GM12878 (cell line): ENCODE data around the gene NEK7. TPM values are rescaled to one million over a fixed set of nuclear protein-coding genes. Genes with fewer than 3 reads are reported as not detected.

Experiments used
- ATAC-seq: fragments of 200-7000 bp; cut with Tn5 transposase; 3 replicates; pipeline ENCODE4 v1.9.1; 2020; ENCODE audit warnings: mild to moderate bottlenecking, moderate library complexity
- BruUV-seq: library from RNA; stranded (reverse); fragments of 400-500 nt; replicated peaks from 2 replicates; lab custom pipeline; 2021; lab: Mats Ljungman, UMichigan
- CTCF ChIA-PET: fragments of 300-600 bp; sonication (Branson Sonifier 250); formaldehyde crosslinking; extraction: SDS; loops from one replicate; lab custom pipeline; 2021; ENCODE audit warnings: inconsistent platforms; lab: Yijun Ruan, JAX
- POLR2A ChIA-PET: fragments of 350-600 bp; formaldehyde crosslinking; extraction: SDS; loops from one replicate; lab custom pipeline; 2021; ENCODE audit warnings: inconsistent platforms; lab: Charles Lee
- RAD21 ChIA-PET: fragments of 300-600 bp; sonication (Branson Sonifier 250); formaldehyde crosslinking; loops from one replicate; lab custom pipeline; 2023; ENCODE audit warnings: antibody characterized with exemption; ENCODE audit not compliant: unreplicated experiment; lab: Charles Lee
- SMC1A ChIA-PET: fragments of 300-600 bp; sonication (Branson Sonifier 250); formaldehyde crosslinking; loops from one replicate; lab custom pipeline; 2023; ENCODE audit not compliant: unreplicated experiment, uncharacterized antibody; lab: Charles Lee
- DNase-seq: peaks from one replicate; pipeline ENCODE4 v3.0.0-alpha.2; 2011; ENCODE audit warnings: low read depth, low spot score
- FAIRE-seq: peaks from 3 replicates; lab custom pipeline; 2011; peaks lifted over from hg19 to GRCh38; lab: Jason Lieb, UNC
- H2AFZ ChIP-seq: 2 replicates; pipeline ENCODE4 v1.6.0; 2011; ENCODE audit warnings: low read depth, low read length, control low read depth; ENCODE audit not compliant: control insufficient read depth
- H3K27ac ChIP-seq: 2 replicates; pipeline ENCODE4 v1.5.1; 2011; ENCODE audit warnings: control low read depth; ENCODE audit not compliant: control insufficient read depth, insufficient read depth
- H3K27me3 ChIP-seq, 2 experiments: replicated peaks in 1 of 2; 2 replicates each; pipeline versions ENCODE4 v1.6.0 to v1.6.1; 2011; ENCODE audit warnings: low read length in 1 of 2; ENCODE audit not compliant: control insufficient read depth in 2 of 2, insufficient read depth in 2 of 2
- H3K36me3 ChIP-seq, 2 experiments: 2 replicates each; pipeline ENCODE4 v1.5.1; 2011; ENCODE audit warnings: low read length in 1 of 2; ENCODE audit not compliant: control insufficient read depth in 2 of 2, insufficient read depth in 2 of 2
- H3K4me1 ChIP-seq: 2 replicates; pipeline ENCODE4 v1.6.1; 2011; ENCODE audit warnings: mild to moderate bottlenecking, low read length, moderate library complexity, mixed read lengths; ENCODE audit not compliant: control insufficient read depth, insufficient read depth
- H3K4me2 ChIP-seq: 2 replicates; pipeline ENCODE4 v1.6.0; 2011; ENCODE audit warnings: control low read depth; ENCODE audit not compliant: control insufficient read depth, insufficient read depth
- H3K4me3 ChIP-seq: fragments of 200-600 bp; sonication (generic); 2 replicates; pipeline ENCODE4 v1.5.1; 2016
- H3K79me2 ChIP-seq: 2 replicates; pipeline ENCODE4 v1.6.0; 2011; ENCODE audit warnings: low read length; ENCODE audit not compliant: control insufficient read depth, insufficient read depth
- H3K9ac ChIP-seq: 2 replicates; pipeline ENCODE4 v1.8.0; 2011; ENCODE audit warnings: low read length, control low read depth, mixed read lengths; ENCODE audit not compliant: control insufficient read depth, insufficient read depth
- H3K9me3 ChIP-seq: replicated peaks from 3 replicates; pipeline ENCODE4 v1.5.1; 2011; ENCODE audit warnings: mild to moderate bottlenecking, low read length; ENCODE audit not compliant: control insufficient read depth, insufficient read depth
- H4K20me1 ChIP-seq: 2 replicates; pipeline ENCODE4 v1.6.0; 2011; ENCODE audit not compliant: control insufficient read depth, insufficient read depth
- GABPA ChIP-seq: IDR thresholded peaks from 2 replicates; pipeline ENCODE4 v1.6.1; 2014; ENCODE audit warnings: antibody characterized with exemption, low read depth, mild to moderate bottlenecking, inconsistent platforms
- IKZF1 ChIP-seq: fragments of 450-650 bp; conservative IDR thresholded peaks from 2 replicates; pipeline ENCODE4 v1.6.1; 2017; ENCODE audit warnings: antibody characterized with exemption, mild to moderate bottlenecking
- MTA2 ChIP-seq: fragments of 450-650 bp; IDR thresholded peaks from 2 replicates; pipeline ENCODE4 v1.6.1; 2016; ENCODE audit warnings: low read depth, mild to moderate bottlenecking, moderate library complexity
- SIX5 ChIP-seq: IDR thresholded peaks from 2 replicates; pipeline ENCODE4 v1.6.1; 2011; ENCODE audit warnings: mild to moderate bottlenecking, low read depth, low read length, moderate library complexity; ENCODE audit not compliant: severe bottlenecking
- SPI1 ChIP-seq: IDR thresholded peaks from 2 replicates; pipeline ENCODE4 v1.6.1; 2011; ENCODE audit warnings: low read depth, mild to moderate bottlenecking, low read length, moderate library complexity, borderline replicate concordance; ENCODE audit not compliant: insufficient read depth
- ZBTB40 ChIP-seq: fragments of 450-650 bp; IDR thresholded peaks from 2 replicates; pipeline ENCODE4 v1.6.1; 2016; ENCODE audit warnings: mild to moderate bottlenecking, moderate library complexity, borderline replicate concordance
- WGBS: methylation state at CpG from one replicate; pipeline ENCODE4 v1.1.6; 2016; ENCODE audit warnings: low lambda C conversion rate; ENCODE audit not compliant: insufficient replicate concordance, insufficient coverage; ENCODE audit errors: missing lambda C conversion rate; 5-methylcytosine and 5-hydroxymethylcytosine counted together
- in situ Hi-C: fragments of 300-500 bp; cut with MboI; formaldehyde crosslinking; loops from 9 replicates; pipeline ENCODE4 v1.14.3; 2018; ENCODE audit warnings: mixed read lengths
- intact Hi-C: fragments of 100-400 bp; cut with micrococcal nuclease; formaldehyde crosslinking; loops from one replicate; pipeline ENCODE4 v1.14.2; 2022; ENCODE audit not compliant: unreplicated experiment
- polyA plus RNA-seq, 11 experiments: library from polyadenylated mRNA; depleted of rRNA in 4 of 11; unstranded in 6 of 11; stranded (reverse) in 5 of 11; fragments of >200 nt; fragmentation: Nextera tagmentation in 4 of 11; fragmentation: Illumina TruSeq in 1 of 11; extraction: Ambion mirVana in 4 of 11; extraction: Trizol in 1 of 11; gene quantifications; 1 replicate in 1 of 11; 2 replicates in 10 of 11; pipeline versions ENCODE4 v1.2.1 to v1.2.3, GENCODE V29; 2011 to 2016; ENCODE audit warnings: inconsistent platforms in 2 of 11, missing spikeins in 2 of 11, low read depth in 1 of 11
- total RNA-seq, 4 experiments: library from RNA; depleted of rRNA in 3 of 4; stranded (reverse); fragments of >200 nt in 3 of 4; fragmentation: Illumina TruSeq in 1 of 4; extraction: Trizol in 1 of 4; gene quantifications; 2 replicates each; pipeline versions ENCODE4 v1.2.1 to v1.2.3, GENCODE V29; 2013 to 2021
- TF ChIP-seq, protein P1 (sequence below): fragments of 450-650 bp; IDR thresholded peaks from 2 replicates; pipeline ENCODE4 v1.6.1; 2018; ENCODE audit warnings: borderline replicate concordance, mild to moderate bottlenecking; ENCODE audit not compliant: partially characterized antibody

The NEK7 gene
- total and polyA plus RNA-seq, 10 of the 15 experiments (the other 5 are each of a cell fraction or from before 2014, with no cell fraction given): 9.4 to 77.7 (median 24.0) TPM

- no peak for TF ChIP-seq GABPA
- no peak for TF ChIP-seq SIX5
- TF ChIP-seq, protein P1, sequence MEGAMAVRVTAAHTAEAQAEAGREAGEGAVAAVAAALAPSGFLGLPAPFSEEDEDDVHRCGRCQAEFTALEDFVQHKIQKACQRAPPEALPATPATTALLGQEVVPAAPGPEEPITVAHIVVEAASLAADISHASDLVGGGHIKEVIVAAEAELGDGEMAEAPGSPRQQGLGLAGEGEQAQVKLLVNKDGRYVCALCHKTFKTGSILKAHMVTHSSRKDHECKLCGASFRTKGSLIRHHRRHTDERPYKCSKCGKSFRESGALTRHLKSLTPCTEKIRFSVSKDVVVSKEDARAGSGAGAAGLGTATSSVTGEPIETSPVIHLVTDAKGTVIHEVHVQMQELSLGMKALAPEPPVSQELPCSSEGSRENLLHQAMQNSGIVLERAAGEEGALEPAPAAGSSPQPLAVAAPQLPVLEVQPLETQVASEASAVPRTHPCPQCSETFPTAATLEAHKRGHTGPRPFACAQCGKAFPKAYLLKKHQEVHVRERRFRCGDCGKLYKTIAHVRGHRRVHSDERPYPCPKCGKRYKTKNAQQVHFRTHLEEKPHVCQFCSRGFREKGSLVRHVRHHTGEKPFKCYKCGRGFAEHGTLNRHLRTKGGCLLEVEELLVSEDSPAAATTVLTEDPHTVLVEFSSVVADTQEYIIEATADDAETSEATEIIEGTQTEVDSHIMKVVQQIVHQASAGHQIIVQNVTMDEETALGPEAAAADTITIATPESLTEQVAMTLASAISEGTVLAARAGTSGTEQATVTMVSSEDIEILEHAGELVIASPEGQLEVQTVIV: no peak
Observed at GRCh38 chr1:198162091-198162767, 5.4 kb downstream of the NEK7 start (continued).

DNA sequence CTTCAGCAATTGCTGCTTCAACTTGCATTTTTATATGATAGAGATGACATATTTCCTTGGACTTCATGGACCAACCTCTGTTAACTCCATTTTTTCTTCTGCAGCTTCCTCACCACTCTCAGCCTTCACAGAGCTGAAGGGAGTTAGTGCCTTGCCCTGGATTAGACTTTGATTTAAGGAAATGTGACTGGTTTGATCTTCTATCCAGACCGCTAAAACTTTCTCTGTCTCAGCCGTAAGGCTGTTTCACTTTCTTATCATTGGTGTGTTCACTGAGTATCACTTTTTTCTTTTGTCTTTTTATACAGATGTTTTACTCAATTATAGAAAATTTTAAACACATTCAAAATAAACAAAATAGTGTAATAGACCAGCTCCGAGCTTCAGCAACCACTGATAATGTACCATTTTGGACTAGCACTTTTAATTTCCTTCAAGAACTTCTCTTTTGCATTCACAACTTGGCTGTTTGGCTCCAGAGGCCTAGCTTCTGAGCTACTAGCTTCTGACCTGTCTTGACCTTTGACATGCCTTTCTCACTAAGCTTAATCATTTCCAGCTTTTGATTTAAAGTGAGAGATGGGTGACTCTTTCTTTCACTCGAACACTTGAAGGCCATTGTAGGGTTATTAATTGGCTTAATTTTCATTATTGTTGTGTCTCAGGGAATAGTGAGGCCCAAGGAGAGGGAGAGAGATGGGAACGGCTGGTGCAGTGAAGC lies 9.3 kb downstream of the NEK7 start:
- Histone ChIP-seq H3K9me3 (no peaks in the 10 kb centered on the region; the same call in 2 of the 3 replicates), H3K79me2 (peaks cover 92% of the 10 kb centered on the region), H3K27ac (peak overlapping the region; percentile 59), H3K4me3 (peak overlapping the region; percentile 37), H3K4me1 (peaks cover 57% of the 10 kb centered on the region), H3K36me3 (no peaks in the 10 kb centered on the region; a peak in 1 of 4 replicates), H2AFZ (no peak overlapping the region), H3K4me2 (peak overlapping the region; percentile 84), H4K20me1 (no peaks in the 10 kb centered on the region), H3K9ac (peak overlapping the region; percentile 18; the same call in 1 of the 2 replicates), H3K27me3 (no peaks in the 10 kb centered on the region)
- ChIA-PET CTCF (interaction anchor here (0.7 to 1.9 kb wide), 8 partner anchors 8 to 454 kb away, joined by 3 to 9 read pairs (median 4); no protein-coding TSS in a partner anchor), SMC1A (interaction anchor here (0.8 to 6.1 kb wide), 15 partner anchors 8 to 515 kb away, joined by 3 to 44 read pairs (median 4); partner anchors contain the start of gene NEK7), RAD21 (interaction anchor here (0.8 to 2.2 kb wide), 9 partner anchors 8 to 516 kb away, joined by 3 to 15 read pairs (median 7); partner anchors contain the start of gene NEK7), POLR2A (interaction anchor here (0.6 to 3.4 kb wide), 5 partner anchors 7 to 92 kb away, joined by 3 to 17 read pairs (median 3); no protein-coding TSS in a partner anchor)
- 87% methylated on average over 5 of the region's 5 CpGs for WGBS
- no peak for DNase-seq
- no peak for FAIRE-seq
- BruUV-seq: no TSS peak
- peak; percentile 32 for ATAC-seq
- in situ Hi-C loops: loop anchor here (10.0 kb wide), 1 partner anchor 509 kb away; no protein-coding TSS in a partner anchor
- intact Hi-C loops: no loop called here
- peak; percentile 26; the same call in 1 of the 2 replicates for TF ChIP-seq SPI1
- TF ChIP-seq GABPA: no peak
- TF ChIP-seq MTA2: peak; percentile 21; the same call in 1 of the 2 replicates
- TF ChIP-seq IKZF1: 0 out of 2 replicates have a peak, but pooled peaks have one; percentile 13
- TF ChIP-seq ZBTB40: no peak
